ENCODE data around the gene SEPTIN10. TPM values are rescaled to one million over a fixed set of nuclear protein-coding genes. Genes with fewer than 3 reads are reported as not detected.

Gene SEPTIN10
- total RNA-seq, 1 donor from 2014 or later, result 87.3 TPM

DNA sequence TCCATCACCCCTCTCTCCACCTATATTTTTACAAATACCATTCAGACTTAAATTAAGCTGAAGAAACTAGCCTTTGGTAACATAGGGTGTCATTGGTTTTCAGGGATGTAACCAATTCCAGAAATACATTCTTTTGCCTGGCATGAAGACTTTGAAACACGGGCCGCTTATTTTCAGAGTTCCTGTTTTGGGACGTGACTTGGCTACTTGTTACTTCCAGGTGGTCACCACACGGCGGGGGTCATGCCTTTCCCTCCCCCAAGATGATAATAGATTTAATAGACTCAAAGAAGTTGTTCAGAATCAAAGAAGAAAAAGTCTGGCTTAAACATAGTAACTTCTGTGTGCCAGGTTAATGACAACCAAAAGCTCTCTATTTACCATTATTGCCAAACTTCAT, 110.6 kb downstream of the SEPTIN10 start:
- no peak for DNase-seq (ENCODE audit: extremely low read depth, low read depth, low spot score)

DNA sequence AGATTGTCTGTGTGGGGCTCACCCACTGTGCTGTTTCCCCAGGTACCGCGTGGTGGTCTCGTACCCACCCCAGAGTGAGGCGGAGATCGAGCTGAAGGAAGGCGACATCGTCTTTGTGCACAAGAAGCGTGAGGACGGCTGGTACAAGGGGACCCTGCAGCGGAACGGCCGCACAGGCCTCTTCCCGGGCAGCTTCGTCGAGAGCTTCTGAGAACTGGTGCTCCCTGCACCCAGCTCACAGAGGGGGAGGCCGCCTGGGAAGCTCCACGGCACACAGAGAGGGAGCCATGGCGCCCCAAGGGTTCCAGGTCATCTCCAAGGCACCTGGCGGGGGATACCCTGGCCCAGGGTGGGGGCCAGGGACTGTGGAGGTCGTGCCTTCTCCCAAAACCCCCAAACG, 112.3 kb downstream of the SEPTIN10 start:
- no peak for DNase-seq (ENCODE audit: extremely low read depth, low read depth, low spot score)

DNA sequence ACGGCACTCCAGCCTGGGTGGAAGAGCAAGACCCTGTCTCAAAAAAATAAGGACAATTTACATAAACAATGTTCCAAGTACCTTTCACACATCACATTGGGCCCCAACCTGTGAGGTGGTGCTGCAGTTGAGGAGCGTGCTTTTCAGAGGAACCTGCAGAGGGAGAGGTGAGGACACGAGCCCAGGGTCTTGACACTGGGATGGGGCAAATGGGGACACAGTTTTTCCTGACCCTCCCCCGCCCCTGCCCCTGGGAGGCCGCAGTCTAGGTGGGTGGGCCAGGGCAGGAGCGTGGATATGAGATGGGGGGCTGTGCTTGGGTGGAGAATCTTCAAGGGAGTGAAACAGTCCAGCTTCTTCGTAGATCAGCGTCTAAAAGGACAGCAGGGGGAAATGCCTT, 112.9 kb downstream of the SEPTIN10 start:
- DNase-seq (ENCODE audit: extremely low read depth, low read depth, low spot score), result no peak

DNA sequence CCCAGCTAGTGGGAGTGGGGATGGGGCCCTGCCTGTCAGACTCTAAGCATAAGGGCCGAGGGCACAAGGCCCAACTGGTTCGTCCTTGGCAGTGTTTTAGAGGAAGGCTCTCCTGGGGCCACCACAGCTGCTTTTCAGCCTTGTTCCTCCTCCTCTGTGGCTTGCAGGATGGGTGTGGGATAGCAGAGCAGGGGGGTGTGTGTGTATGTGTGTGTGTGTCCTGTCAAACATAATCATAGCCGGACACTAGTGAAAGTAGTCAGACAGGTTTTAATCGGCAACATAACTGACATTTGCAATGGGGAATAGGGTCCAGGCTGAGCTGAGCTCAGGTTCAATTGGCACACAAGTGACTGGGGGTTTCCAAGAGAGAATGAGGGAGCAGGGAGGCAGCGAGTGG, 114.2 kb downstream of the SEPTIN10 start:
- DNase-seq (ENCODE audit: extremely low read depth, low read depth, low spot score), result no peak

DNA sequence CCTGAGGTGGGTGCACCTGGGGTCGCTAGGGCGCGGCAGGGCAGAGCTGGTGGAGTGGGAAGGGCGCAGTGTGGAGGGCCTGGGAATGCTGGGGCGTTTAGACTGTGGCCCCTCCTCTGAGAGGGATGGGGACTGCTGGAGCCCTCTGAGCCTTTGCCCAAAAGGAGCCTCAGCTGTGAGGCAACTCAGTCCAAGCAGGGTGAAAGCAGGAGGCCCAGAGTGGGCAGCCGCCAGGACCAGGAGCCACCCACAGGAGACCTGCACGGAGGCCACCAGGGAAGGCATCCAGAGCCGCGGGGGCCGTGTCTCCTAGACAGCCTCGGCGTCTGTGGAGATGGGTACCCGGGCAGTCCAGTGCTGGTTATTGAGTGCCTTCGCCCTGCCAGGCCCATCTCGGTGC, 114.9 kb downstream of the SEPTIN10 start:
- DNase-seq (ENCODE audit: extremely low read depth, low read depth, low spot score), result no peak

DNA sequence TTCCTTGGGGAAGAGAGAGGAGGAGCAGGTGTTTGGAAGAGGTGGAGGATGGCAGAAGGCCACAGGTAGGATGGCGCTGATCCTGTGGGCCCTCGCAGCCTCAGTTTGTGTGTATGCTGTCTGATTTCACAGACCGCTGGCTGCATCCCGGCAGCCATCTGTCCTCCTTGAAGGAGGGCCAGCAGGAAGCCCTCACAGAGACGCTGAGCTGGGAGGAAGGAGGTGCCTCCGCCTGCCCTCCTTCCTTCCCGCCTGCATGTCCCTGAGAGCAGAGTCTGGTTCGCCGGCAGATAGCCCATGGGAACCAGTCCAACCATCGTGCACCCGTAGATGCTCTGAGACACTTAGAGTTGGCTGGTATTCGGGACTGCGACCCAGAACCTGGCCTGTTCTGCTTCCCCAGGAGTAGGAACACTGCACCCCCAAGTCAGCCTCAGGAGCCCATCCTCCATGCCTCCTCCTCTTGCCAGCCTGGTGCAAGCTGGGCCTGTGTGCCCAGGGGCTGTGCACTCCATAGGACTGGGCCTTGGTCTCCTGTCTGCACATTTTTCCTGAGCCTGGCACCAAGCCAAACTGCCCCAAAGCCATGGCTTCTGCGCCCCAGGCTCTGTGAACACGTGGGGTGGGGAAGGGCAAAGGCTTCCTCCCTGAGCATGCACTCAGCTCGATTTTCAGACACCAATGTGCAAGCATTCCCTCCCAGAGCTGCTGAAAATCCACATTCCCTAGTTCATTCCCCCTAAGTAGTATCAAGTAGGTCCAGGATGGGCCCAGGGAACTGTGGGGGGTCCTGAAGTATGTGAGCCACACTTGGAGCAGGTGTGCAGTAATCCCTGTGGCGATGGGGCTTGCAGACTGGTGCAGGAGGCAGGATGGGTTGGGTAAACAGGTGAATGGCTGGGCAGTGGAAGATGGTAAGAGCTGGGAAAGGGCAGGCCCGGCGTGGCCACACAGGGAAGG, 115.6 kb downstream of the SEPTIN10 start:
- no peak for DNase-seq (ENCODE audit: extremely low read depth, low read depth, low spot score)

DNA sequence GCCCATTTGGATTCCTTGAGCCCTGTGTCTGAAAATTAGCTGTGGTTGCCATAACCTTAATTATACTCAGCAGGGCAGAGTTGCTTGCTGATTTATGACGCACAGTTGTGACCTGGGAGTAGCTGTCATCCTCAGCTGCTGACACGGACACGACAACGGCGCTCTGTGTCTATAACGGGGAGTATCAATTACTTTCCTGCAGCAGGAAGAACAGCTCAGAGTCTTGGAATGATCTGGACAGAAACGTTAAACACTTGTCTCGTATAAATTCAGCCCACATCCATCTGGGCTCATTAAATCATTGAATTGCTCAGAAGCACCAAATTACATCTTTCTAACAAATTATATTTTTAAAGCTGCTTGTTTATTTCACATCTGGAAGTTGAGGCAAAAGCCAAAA, 116.3 kb downstream of the SEPTIN10 start:
- DNase-seq (ENCODE audit: extremely low read depth, low read depth, low spot score), result no peak

DNA sequence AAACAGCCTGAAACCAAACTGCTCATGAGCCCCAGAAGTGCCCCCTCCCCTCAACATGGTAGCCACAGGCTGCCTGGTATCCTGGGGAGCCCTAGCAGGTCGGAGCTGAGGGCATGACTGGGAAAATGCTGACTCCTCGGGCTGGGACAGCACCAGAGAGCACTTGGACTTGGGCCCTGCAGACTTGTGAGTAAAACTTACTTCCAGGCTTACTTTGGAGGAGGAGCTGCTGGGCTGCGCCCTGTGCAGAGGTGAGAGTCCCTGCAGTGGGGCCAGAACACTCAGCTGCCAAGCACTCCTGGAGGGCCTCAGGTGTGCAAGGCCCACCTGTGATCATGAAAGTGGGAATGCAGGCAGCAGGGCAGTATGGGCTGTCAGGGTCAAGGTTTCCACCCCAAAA, 119.4 kb downstream of the SEPTIN10 start:
- no peak for DNase-seq (ENCODE audit: extremely low read depth, low read depth, low spot score)

DNA sequence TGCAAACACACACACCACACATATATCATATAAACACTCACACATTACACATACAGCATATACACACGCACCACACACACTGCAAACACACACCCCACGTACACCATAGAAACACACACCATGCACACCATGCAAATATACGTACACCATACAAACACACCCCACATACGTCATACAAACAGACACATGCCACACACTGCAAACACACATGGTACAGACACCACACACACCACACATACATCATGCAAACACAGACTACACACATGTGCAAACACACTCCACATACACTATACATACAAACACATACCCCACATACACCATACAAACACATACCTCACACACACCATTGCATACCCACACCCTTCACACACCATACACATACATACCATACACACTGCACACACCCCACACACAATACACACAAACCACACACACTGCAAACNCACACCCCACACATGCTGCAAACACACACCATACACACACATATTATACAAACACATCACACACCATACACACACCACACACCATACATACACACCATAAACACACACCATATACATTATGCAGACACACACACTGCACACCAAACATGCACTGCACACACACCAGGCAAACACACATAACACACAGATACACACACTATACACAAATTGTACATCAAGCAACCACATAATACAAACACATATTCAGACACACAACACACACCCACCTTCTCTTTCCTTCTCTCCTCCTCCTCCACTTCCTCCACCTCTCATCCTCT, 120.4 kb downstream of the SEPTIN10 start:
- no peak for DNase-seq (ENCODE audit: extremely low read depth, low read depth, low spot score)

Other genes starting within 250 kb of the SEPTIN10 start
- gene SOWAHC, start 398 bp upstream of the SEPTIN10 start, total RNA-seq, result 5.3 and 5.7 TPM in 2 replicates
- 14.5 and 15.1 TPM in 2 replicates for gene RGPD5, start 180.3 kb upstream of the SEPTIN10 start, total RNA-seq